ENCODE data around the gene DNAJC3. TPM values are rescaled to one million over a fixed set of nuclear protein-coding genes. Genes with fewer than 3 reads are reported as not detected.

The DNAJC3 gene
- total and polyA plus RNA-seq, 9 of the 15 experiments (the other 6 are each of a cell fraction or from before 2014, with no cell fraction given): 7.8 to 21.8 (median 10.4) TPM

- TF ChIP-seq ARID4B (CRISPR knock-in tag; IDR thresholded peaks at IDR 0.05): peak; percentile 7; the same call in 1 of the 2 replicates
- TF ChIP-seq ZNF311 (CRISPR knock-in tag; IDR thresholded peaks at IDR 0.05): no peak
- TF ChIP-seq ATF7 (IDR thresholded peaks at IDR 0.05): no peak
- TF ChIP-seq ZFP91 (CRISPR knock-in tag; IDR thresholded peaks at IDR 0.05): no peak
Measured at GRCh38 chr13:95676105-95676761, 706 bp upstream of the DNAJC3 start (continued).

Data from K562 (cell line).